NCI-H1694 treated with DMSO at 0.1 percent for 48 hours (cell line): ENCODE measurements around the gene LRMDA.

ENCODE experiments used
- DNase-seq: peaks from one replicate; lab custom pipeline; 2025; lab: John Stamatoyannopoulos, UW

LRMDA gene

DNA sequence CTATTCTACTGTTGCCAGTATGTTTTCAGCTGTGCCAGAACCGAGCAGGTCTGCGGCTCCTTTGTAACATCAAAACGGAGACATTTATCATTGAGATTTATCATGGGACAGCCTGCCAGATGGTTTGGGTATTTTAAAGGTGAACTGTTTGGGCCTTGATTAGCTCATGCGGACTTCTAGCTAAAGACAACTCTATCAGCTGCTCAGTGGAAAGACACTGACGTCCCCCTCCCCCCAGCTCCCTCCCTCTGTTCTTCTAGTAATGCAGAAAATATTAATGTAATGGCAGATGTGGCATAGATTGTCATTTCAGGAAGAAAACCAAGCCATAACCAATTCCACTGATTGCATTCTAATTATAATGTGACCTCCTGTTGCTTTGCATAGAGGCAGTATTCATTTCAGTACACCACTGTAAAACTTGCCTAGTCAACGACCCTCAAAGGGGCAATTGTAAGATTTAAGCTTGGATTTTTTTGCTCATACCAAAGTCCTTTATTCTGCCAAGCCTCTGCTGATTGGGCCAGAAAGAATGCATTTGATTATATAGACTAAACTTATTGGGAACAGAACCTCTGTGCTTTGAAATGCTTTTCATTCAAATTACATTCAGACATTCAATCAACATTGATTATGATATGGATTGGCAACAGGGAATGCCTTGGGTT, 966.8 kb downstream of the LRMDA start:
- peak; percentile 96 for DNase-seq

DNA sequence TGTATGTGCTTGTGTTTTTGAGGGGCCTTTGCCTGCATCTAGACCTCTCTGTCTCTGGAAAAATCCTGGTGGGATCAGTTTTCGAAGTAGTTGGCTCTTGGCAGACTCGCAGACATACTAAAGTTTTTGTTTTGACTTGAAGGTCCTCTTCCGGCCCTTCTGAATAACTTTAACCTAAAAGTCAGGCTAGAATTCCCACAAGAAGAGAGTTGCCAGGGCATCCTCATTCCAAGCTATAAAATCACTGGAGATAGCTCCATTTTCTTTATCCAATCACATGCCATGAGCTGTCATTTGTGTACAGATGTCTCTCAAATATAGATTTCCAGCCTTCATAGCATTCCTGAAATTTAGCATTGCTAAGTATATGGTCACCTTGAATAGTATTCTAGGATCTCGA, 967.8 kb downstream of the LRMDA start:
- DNase-seq = no peak

DNA sequence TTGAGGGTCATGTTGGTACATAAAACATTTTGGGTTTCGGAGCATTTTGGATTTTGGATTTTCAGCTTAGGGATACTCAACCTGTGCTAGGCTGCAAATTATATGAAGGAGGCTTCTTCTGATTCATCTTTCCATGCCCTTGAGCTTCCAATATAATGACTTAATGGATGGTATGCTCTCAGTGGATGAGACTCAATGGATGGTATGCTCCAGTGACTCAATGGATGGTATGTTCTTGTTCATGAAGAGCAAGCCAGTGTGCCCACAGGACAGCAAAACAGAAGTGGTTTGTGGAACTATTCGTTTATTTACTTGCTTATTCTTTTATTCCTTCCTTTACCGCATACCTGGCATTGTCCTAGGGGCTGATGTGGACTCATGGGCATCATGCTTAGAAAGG, 969.6 kb downstream of the LRMDA start:
- DNase-seq = no peak

DNA sequence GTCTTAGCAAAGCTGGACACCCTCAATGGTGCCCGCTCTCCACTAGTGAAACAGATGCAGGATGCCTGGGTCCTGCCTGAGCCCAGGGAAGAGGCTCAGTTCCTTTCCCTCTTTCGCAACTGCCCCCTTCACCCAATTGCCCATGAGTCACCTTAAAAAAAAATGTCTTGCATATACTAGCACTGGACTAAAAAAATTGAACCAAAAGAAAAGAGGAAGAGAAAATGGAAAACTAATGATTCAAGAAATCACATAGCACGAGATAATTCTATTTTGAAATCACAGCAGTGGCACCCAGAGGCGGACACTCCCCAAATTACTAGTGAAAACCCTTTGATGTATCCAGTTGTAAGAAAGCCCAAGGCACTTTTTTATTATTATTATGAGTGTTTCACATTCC, 972.5 kb downstream of the LRMDA start:
- no peak for DNase-seq

DNA sequence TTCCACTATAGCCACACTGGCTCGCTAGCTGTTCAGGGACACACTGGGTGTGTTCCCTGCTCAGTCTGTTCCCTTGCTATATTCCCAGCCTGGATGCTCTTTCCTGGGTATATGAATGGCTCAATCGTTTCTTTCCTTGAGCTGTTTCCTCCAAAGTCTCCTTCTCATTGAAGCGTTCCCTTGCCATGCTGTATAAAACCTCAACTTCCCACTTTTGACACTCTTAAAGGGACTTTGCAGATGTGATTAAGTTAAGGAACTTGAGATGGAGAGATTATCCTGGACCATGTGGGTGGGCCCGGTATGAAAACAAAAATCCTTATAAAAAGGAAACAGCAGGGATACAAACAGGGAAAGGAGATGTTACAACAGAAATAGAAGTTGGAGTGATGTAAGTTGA, 973.1 kb downstream of the LRMDA start:
- DNase-seq = no peak

DNA sequence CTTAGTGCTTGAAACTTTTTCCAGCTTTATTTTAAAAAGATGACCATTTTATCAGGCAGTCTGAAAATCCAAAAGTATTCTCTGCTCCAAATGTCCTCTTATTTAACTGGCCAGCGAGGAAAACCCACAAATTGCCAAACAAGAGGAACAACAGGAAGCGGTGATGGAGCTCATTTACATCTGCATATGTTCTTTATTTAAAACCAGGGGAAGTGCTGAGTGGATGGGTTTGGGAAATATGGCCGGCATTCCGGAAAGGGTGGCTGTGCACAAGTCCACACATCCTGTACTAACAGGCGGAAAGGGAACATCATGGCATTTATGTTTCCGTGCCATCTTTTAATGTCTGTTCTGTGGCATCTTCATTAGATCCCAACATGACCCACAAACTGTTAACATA, 974.5 kb downstream of the LRMDA start:
- DNase-seq = no peak

DNA sequence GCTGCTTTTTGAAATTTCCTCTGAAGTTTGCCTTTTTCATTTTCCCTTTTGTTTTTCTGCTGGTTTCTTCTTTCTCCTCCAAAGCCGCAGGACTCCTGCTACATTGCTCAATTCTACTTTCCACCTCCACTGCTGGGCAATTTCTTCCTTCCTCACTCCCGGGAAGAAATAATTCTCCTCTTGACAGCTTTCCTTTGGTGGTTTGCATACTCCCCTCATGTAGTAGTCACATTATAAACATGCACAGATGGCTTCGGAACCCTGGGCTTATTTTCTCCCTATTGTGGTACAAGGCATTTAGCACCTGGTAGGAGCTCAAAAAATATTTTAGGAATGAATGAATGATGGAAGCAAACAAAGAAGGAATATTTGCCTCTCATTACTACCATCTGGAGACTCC, 977.2 kb downstream of the LRMDA start:
- DNase-seq = no peak

DNA sequence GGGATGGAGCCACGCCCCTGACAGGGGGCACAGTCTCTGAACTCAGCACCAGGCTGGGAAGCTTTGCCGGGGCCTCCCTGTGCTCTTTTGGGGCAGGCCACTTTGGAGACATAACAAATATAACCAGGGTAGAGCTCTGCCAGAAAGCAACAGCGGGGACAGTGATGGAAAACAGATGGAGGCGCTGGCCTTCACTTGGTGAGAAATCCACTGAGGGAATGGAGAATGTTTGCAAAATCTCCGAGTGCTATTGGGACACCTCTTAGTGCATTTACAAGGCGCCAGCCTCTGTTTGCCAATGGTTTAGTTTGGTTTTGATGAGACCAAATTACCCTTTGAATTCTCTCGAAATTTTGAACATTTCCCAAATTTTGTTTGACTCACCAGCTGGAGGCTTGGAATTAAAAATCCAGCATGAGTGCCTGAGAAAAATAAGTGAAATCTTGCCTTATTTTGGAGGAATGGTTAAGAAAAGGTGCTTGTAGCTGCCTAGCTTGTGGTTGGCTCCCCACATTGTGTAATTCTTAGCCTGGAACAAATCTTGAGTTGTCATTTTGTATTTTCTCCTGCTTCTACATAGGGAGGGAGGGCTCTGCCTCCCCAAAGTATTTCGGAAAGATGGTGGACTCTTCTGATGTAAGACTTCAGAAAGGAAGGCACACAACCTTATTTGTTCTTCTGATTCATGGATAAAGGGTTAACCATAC, 980.5 kb downstream of the LRMDA start:
- DNase-seq = no peak

DNA sequence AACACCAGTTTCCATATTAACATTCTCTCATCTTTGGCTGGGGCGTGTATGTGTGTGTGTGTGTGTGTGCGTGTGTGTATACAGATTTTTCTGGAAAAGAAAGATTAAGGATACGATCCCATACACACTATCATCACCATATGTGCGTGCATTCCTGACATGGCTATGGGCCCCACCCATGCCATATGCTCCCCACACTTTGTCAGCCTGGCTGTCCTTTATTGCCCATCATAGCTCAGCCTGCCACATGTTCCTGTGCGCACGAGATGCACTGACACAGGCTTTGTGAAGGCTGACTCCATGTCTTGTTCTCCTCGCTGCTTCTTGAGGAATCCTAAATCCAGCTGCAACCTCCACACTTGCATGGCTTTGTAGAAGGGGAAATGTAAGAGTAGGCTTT, 984.1 kb downstream of the LRMDA start:
- peak; percentile 56 for DNase-seq

DNA sequence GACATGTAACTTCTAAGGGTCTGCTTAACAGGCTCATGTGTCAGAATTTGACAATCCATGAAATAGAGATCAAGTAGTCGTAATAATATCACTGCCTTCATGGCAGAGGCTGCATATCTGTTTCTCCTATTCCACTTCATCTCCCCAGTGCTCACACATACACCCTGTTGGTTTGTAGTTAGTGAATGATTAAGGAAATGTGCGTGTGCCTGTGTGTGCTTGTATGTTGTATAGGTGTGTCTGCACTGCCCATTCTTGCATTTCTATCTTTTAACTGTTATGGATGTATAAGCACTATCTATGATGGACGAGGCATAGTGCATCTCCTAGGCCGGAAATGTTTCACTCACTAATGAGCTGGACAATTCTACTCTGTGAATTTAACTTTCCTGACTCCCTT, 985.2 kb downstream of the LRMDA start:
- DNase-seq = no peak

DNA sequence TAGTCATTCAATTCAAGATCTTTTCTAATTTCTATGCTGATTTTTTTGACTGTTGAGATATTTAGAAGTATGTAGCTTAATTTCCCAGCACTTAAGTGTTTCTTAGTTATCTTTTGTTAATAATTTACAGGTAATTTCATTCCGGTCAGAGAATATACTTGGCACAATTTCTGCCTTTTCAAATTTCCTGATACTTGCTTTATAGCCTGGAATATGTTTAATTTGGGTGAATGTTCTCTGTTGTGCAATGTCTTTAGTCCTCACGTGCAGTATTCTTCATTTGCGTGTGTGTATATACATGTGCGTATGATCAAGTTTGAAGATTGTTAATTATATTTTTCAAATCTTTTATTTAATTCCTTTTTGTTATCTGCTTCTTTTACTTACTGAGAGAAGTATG, 989.3 kb downstream of the LRMDA start:
- no peak for DNase-seq

DNA sequence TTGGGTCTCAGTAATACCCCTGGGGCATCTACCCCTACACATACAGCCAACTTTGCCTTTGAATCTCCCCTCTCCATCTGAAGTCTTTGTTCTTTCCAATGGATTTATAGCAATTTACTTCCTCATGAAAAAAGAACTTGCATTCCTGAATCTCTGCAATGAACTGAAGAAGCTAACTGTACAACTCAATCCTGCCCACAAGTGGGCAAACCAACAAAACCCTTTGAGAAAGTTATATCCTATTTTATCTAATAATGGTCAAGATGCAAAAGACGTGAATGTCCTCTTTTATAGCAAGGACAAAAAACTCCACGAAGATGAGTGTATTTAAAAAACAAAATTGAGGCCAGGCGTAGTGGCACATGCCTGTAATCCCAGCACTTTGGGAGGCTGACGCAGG, 991.3 kb downstream of the LRMDA start:
- no peak for DNase-seq

DNA sequence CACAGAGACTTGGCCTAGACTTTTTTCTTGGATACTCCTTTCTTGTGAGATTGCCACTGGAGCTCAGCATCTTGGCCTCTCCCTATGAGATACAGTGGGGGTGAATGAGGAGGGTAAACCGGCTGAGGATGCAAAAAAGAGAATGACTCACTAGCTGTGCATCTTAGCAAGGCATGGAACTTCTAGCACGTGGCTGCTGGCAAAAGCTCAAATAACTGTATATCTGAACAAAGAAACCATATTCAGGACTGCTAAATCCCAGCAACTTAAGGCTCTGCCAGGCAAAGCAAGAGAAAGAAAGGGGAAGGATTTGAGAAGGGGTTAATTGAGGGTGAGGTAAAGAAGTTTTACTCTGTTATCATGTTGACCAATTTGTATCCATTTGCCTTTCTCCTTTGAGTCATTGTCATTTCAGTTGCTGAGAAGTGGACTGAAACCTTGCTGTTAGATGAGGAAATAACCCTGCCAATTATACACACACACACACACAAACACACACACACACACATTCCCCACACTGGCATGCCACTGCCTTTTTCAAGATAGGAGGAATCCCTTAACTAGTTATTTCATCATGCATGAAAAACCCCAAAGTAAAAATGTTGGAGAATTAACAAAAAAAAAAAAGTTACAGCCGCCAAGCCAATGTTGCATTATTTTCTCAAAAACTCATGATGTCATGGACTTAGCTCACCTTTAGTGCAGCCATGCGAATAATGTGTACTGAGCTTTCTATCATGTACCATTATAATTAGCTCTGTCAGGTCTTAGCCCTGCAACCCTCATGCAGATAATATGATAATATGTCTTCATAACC, 997.3 kb downstream of the LRMDA start:
- DNase-seq = no peak

DNA sequence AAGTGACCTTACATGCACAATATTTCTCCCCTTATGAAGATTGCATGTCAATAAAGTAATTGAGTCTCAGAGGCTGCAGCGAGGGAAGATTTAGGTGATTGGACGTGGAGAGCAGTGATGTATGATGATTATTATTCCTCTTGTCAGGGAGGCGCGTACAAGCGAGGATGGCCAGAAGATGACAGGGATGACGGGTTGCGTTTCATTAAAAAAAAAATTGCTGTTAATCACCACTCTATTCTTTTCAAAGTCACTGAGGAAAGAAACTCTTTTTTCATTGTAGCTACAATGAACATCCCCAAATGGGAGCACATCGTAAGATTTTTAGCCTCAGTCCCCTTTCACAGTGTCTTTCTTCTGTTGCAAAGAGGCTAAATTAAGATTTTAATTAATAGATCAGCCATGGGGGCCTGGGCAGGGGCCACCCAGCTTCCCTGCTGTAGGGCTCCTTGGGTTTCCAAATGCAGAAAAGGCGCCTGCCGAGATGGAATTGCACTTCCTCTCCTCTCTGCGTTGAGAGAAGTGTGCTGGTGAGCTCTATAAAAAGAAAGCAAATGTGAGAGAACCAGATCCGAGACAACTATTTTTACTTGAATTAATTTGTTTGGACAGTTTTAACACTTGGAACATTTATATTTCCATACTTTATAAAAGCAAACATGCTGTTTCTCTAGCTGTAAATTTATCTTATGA, 998.1 kb downstream of the LRMDA start:
- no peak for DNase-seq

DNA sequence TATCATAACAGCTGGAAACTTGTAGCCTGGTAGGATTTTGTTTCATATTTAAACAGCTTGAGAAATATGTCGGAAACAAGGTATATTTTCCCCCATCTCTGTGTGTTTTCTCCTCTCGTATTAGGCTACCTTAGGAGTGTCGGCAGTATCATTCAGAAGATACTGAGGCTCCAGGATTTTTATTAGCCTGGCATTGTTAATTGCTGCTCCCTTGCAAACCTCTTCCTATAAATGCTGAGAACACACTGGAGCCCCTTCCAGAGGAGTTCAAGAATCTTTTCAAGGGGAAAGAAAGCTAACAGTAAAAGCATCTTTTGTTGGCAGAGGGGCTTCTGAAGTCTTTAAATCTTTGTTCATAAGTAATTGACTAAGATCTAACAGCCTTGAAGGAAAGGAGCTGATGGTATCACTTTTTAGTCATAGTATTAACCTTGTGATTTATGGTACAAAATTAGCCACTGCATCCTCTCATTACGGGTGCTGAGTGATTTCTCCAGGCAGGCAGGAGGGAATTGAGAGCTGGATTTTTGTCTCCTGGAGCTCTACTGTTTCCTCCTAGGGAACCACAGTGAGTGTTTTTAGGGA, 998.7 kb downstream of the LRMDA start:
- DNase-seq = no peak

DNA sequence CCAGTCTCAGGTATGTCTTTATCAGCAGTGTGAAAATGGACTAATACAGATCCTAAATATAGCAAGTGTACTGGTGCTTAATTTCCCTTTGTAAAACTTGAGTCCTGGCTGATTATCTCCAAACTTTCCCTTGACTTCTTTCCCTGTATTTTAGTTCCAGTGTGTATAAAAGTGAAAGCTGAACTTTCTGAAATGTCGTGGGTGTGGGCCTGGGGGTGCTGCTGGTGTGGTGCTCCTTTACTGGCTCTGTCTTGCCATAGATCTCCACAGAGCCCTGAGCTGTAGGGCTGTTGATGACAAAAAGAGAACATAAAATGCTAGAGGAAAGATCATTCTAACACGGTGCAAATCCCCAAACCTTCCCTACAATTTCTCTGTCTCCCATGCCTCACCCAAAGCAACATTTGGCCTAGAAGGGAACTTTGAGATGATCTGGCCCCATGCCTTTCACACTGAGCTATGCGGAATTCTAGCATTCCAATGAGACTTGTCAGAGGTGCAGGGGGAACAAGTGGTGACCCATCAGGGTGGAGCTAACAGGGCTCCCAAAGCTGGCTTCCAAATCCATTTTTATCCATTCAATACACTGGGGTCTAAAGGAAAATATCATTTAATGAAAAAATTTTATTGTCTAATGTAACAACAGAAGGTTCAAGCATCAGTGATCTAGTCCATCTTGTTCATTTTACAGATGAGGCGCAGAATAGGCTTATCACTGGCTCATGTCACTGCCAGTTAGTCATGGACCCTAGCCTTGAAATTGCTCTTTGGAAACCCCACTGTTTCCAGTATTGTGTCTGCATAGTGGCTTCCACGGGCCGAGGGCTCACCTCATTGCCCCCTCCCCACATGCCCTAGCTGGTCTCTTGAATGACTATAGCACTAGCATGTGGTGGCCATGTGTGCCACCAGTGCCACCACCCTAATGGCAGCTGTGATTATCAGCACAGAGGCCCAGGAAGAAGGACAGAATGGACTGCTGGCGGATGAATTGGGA, 1000.9 kb downstream of the LRMDA start:
- DNase-seq = no peak

DNA sequence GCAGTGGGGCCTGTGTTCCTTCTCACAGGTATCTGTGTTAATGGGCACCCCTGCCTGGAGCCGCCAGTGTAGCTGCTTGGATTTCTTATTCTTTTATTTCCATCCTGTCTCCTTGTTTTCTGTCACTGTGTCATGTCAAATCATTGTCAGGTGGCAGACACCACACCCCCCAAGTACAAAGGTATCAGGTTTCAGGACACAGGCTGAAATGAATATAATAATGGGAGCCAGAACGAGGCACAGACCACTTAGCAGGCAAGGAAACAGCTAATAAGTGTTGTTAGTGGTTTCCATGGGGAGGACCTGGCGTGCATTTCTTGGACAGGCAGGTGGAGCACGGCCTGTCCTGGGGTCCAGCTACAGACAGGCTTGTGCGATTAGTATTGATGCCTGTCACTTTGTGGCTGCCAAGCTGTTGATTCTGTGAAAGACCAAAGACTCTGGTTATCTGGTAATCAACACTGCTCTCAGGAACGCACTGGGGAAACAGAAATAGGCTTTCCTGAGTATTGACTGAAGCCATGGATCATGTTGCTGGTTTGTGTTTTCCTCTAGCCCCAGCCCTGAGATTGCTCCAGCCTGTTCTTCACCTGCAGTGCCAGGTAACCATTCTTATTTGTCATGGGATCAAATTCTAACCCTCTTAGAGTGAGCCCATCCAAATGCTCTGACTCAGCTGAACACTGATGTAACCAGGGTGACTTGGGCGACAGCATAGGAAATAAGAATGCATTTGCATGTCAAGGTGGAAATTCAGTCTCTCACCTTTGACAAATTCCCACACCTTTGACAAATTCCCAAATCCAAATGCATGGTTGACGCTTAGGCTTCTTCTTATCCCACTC, 1002.0 kb downstream of the LRMDA start:
- peak; percentile 5 for DNase-seq

DNA sequence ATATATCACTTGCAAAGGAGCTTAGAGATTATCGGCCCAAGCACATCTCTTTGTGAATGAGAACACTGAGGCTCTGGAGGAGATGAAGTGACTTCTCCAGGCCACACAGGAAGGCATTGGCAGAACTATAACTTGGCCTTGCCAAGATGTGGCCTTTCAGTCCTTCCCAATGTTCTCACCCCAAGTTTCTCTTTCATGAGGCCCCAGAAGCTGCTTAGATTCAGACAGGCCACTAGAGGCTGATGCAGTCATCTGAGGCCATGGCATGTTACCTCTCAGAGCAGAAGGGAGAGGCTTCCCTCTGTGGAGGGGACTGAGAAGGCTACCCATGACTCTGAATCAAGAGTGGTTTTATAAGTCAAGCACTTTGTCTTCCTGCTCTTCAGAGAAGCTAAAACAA, 1003.7 kb downstream of the LRMDA start:
- no peak for DNase-seq

DNA sequence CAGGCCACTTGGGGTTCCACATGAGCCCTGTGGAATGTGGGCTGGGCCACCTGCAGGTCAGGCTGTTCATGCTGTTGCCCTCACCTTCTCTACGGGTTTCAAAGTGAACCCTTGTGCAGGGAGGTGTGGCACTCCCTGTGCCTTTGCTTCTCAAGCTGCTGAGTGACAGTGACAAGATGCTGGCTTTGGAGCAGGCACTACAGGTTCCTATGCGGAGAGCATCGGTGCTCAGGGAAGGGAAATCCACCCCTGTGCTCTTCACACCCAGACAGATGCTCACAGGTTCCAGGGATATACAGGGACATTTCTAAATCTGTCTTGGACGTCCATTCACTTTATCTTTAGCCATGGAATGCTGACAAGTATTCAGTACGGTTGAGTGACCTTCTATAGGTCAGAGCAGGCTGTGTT, 1005.0 kb downstream of the LRMDA start:
- DNase-seq = no peak

DNA sequence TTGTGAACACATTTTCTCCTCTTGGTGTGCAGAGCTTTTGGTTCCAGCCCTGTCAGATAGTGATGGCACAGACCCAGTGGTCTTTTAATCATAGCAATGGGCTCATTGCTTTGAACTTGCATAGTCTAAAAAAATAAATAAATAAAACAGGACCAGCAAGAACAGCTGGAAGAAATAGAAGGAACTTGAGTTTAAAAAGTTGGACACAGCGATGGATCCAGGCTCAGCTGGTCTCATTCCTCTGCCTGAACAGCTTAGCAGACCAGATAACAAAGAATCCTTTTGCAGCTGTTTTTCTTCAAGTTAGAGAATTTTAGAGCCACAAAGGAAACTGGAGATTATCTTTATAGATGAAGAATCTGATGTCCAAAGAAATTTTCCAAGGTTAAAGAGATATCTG, 1005.6 kb downstream of the LRMDA start:
- DNase-seq = no peak
